Measurements from ENCODE around the gene GPN2.

The GPN2 gene

DNA sequence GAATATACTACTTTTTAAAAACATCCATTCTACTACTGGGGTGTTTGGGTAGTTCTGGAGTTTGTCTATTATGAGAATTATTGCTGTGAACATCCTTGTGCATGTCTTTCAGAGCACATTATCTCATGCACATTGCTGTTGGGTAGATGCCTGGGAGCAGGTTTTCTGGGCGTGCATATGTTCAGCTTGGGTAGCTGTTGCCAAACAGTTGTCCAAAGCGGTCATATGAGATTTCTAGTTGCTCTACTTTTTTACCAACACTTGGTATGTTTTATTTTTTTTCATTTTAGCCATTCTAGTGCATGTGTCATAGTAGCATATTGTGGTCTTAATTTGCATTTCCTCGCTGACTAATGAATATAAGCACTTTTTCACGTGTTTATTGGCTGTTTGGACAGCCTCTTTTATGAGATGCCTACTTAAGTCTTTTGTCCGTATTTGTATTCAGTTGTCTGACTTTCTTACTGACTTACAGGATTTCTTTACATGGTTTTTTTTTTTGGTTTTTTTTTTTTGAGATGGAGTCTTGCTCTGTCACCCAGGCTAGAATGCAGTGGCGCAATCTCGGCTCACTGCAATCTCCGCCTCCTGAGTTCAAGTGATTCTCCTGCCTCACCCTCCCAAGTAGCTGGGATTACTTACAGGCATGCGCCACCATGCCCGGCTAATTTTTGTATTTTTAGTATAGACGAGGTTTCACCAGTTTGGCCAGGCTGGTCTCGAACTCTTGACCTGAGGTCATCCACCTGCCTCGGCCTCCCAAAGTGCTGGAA is 45.5 kb downstream of the GPN2 start:
- H3K9me3 ChIP-seq (ENCODE audit: insufficient read depth, low read length, severe bottlenecking) = no peaks in the 10 kb centered on the region
- no peak for DNase-seq
- H2AFZ ChIP-seq (ENCODE audit: low read depth, low read length) = no peak overlapping the region
- H3K27me3 ChIP-seq (ENCODE audit: insufficient read depth, low read length, poor library complexity) = no peaks in the 10 kb centered on the region
- H3K79me2 ChIP-seq (ENCODE audit: insufficient read depth, low read length) = 0 out of 2 replicates have a peak, but pooled peaks cover 2% of the 10 kb centered on the region
- H3K27ac ChIP-seq (ENCODE audit: low read length) = no peak overlapping the region
- H3K9ac ChIP-seq (ENCODE audit: low read depth, low read length) = no peak overlapping the region
- no peaks in the 10 kb centered on the region for H3K4me1 ChIP-seq (ENCODE audit: insufficient read depth, low read length)
- ATAC-seq (ENCODE audit: insufficient read depth, low read depth) = no peak
- no peak overlapping the region for H3K4me2 ChIP-seq (ENCODE audit: insufficient read depth, low read length)
- no peak overlapping the region for H3K4me3 ChIP-seq (ENCODE audit: low read depth in 1 of 2, low read length in 2 of 2)
- peaks cover 61% of the 10 kb centered on the region for H3K36me3 ChIP-seq (ENCODE audit: insufficient read depth, low read length)
- H4K20me1 ChIP-seq (ENCODE audit: insufficient read depth, low read length) = no peaks in the 10 kb centered on the region
- TF ChIP-seq, protein P1, sequence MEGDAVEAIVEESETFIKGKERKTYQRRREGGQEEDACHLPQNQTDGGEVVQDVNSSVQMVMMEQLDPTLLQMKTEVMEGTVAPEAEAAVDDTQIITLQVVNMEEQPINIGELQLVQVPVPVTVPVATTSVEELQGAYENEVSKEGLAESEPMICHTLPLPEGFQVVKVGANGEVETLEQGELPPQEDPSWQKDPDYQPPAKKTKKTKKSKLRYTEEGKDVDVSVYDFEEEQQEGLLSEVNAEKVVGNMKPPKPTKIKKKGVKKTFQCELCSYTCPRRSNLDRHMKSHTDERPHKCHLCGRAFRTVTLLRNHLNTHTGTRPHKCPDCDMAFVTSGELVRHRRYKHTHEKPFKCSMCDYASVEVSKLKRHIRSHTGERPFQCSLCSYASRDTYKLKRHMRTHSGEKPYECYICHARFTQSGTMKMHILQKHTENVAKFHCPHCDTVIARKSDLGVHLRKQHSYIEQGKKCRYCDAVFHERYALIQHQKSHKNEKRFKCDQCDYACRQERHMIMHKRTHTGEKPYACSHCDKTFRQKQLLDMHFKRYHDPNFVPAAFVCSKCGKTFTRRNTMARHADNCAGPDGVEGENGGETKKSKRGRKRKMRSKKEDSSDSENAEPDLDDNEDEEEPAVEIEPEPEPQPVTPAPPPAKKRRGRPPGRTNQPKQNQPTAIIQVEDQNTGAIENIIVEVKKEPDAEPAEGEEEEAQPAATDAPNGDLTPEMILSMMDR (IDR thresholded peaks at IDR 0.05; ENCODE audit: borderline replicate concordance, extremely low read depth, low read length, poor library complexity, severe bottlenecking) = no peak
- TF ChIP-seq EZH2 (IDR thresholded peaks at IDR 0.05; ENCODE audit: borderline replicate concordance, low read depth, low read length, severe bottlenecking) = no peak

GRCh38 chr1:26839779-26840178 is 50.3 kb downstream of the GPN2 start:
- Histone ChIP-seq H3K27ac (ENCODE audit: low read length) (no peak overlapping the region), H3K9ac (ENCODE audit: low read depth, low read length) (no peak overlapping the region), H3K4me3 (ENCODE audit: low read depth in 1 of 2, low read length in 2 of 2) (no peak overlapping the region), H3K9me3 (ENCODE audit: insufficient read depth, low read length, severe bottlenecking) (no peaks in the 10 kb centered on the region), H4K20me1 (ENCODE audit: insufficient read depth, low read length) (no peaks in the 10 kb centered on the region), H3K4me1 (ENCODE audit: insufficient read depth, low read length) (no peaks in the 10 kb centered on the region), H3K4me2 (ENCODE audit: insufficient read depth, low read length) (no peak overlapping the region), H3K27me3 (ENCODE audit: insufficient read depth, low read length, poor library complexity) (no peaks in the 10 kb centered on the region), H3K79me2 (ENCODE audit: insufficient read depth, low read length) (0 out of 2 replicates have a peak, but pooled peaks cover 4% of the 10 kb centered on the region), H3K36me3 (ENCODE audit: insufficient read depth, low read length) (peaks cover 66% of the 10 kb centered on the region), H2AFZ (ENCODE audit: low read depth, low read length) (no peak overlapping the region)
- ATAC-seq (ENCODE audit: insufficient read depth, low read depth) = no peak
- no peak for DNase-seq
- TF ChIP-seq, protein P1 (IDR thresholded peaks at IDR 0.05; ENCODE audit: borderline replicate concordance, extremely low read depth, low read length, poor library complexity, severe bottlenecking) = no peak
- no peak for TF ChIP-seq EZH2 (IDR thresholded peaks at IDR 0.05; ENCODE audit: borderline replicate concordance, low read depth, low read length, severe bottlenecking)

- no peak overlapping the region for H3K27ac ChIP-seq (ENCODE audit: low read length)
- 0 out of 2 replicates have a peak, but pooled peaks cover 4% of the 10 kb centered on the region for H3K79me2 ChIP-seq (ENCODE audit: insufficient read depth, low read length)
- peaks cover 71% of the 10 kb centered on the region for H3K36me3 ChIP-seq (ENCODE audit: insufficient read depth, low read length)
- no peaks in the 10 kb centered on the region for H3K4me1 ChIP-seq (ENCODE audit: insufficient read depth, low read length)
- H3K4me3 ChIP-seq (ENCODE audit: low read depth in 1 of 2, low read length in 2 of 2) = no peak overlapping the region
- no peak overlapping the region for H2AFZ ChIP-seq (ENCODE audit: low read depth, low read length)
- no peak for TF ChIP-seq EZH2 (IDR thresholded peaks at IDR 0.05; ENCODE audit: borderline replicate concordance, low read depth, low read length, severe bottlenecking)
- TF ChIP-seq, protein P1 (IDR thresholded peaks at IDR 0.05; ENCODE audit: borderline replicate concordance, extremely low read depth, low read length, poor library complexity, severe bottlenecking) = no peak
- no peaks in the 10 kb centered on the region for H3K9me3 ChIP-seq (ENCODE audit: insufficient read depth, low read length, severe bottlenecking)
- DNase-seq = no peak
- H3K9ac ChIP-seq (ENCODE audit: low read depth, low read length) = no peak overlapping the region
- H3K4me2 ChIP-seq (ENCODE audit: insufficient read depth, low read length) = no peak overlapping the region
- no peaks in the 10 kb centered on the region for H4K20me1 ChIP-seq (ENCODE audit: insufficient read depth, low read length)
- no peaks in the 10 kb centered on the region for H3K27me3 ChIP-seq (ENCODE audit: insufficient read depth, low read length, poor library complexity)
- no peak for ATAC-seq (ENCODE audit: insufficient read depth, low read depth)
Observed at GRCh38 chr1:26839339-26839722, 50.8 kb downstream of the GPN2 start.
